KBM-7 (cell line): ENCODE results near the gene BORCS8.
"Not testable (repeated sequence)": the region's sequence is repeated elsewhere in the genome, so short reads cannot be mapped to it uniquely, and the experiment has no call there.

Source experiments
- DNase-seq: peaks from one replicate; pipeline ENCODE4 v3.0.0-alpha.2; 2015
- in situ Hi-C: fragments of 300-500 bp; cut with MboI; formaldehyde crosslinking; loops from 2 replicates; pipeline ENCODE4 v1.14.3; 2020; ENCODE audit warnings: low sequenced_read_pairs, low pct_unique_long_range_greater_than_20kb, mixed read lengths

The BORCS8 gene

DNA sequence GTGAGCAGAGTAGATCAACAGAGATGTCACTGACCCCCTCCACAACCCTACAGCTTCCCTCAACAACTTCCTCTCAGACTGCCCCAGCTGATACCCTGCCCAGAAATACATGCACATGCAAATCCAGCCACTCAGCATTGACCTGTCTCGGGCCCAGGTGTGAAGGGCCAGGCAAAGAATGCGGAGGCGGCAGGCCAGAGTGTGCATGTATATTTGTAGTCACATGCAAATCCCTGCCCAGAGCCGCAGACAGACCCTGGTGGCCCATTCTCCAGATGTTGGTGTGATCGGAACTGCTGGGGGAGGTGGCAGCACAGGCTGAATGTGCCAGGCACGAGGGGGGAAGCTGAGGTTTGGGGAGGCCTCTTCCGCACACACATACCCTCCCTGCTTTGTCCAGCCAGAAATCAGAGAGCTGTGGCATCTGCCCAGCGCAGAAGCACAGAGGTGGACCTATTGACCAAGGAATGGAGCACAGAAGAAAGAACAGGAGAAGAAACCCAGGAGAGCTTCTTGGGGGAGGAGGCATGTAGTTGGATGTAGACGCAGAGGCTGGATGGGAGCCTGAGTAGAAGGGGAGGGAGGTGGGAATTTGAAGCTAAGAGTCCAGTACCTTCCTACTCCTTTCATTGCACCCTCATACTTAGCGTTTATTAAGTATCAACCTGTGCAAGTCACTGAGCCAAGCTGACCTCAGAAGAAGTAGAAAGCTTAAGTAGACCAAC, 36.3 kb downstream of the BORCS8 start:
- in situ Hi-C loops: no loop called here
- no peak for DNase-seq

DNA sequence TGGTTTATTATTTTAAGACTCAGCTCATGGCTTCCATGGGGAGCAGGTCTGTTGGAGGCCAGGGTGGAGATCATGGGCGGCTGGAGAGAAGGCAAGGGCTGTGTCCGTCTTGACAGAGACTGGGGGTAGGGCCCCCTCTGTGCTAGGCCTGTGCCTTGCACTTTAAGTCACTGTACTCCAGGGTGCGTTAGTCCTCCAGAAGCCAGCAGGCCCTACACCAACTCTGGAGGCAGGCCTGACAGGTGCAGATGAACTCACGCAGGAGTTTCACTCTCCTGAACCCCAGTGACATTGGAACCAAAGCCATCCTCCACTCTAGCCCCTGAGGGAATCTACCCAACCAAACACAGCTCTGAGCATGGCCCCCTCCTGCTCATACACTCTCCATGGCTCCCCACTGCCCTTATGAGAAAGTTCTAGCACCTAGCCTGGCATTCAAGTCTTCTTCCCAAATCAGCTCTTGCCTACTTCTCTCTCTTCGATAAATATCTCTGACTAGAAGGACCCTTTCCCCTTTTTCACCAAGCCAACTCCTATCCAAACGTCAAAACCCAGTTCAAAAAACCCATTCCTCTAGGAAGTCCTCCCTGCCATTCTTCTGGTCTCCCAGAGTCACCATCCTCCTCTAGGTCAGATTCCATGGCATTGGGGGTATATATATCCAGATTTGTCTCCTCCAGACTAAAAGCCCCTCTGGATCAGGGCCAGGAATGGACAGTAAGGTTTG, 37.0 kb downstream of the BORCS8 start:
- in situ Hi-C loops: no loop called here
- no peak for DNase-seq

DNA sequence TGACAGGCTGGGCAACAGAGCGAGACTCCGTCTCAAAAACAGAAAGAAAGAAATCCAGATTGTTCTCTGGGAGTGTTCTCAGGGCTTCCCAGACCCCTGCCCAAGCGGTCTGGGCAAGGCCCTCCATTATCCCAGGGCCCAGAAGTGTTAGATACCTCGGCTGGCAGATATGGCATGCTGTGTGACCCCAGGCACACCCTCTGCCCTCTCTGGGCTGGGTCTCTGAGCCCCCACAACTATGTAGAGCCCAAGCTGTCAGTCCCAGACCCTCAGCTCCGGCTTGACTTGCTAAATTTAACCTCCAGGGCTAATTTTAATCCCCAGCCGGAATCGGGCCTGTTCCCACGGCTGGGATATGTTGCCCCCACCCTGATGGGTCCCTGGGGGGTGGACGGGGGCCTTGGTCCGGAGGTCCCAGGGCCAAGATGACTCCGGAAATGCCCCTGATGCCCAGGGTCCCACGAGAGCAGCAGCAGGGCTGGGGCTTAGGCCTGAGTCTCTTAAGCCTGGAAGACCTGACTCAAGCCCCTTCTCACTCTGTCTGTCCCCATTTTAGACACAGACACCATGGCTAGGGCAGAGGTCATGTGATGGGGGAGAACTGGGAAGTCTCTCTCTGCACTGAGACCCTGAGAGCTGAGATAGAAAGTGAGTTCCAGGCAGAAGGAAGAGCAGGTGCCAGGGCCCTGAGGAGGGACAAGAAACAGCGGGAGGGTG, 39.1 kb downstream of the BORCS8 start:
- DNase-seq: no peak
- in situ Hi-C loops: no loop called here

DNA sequence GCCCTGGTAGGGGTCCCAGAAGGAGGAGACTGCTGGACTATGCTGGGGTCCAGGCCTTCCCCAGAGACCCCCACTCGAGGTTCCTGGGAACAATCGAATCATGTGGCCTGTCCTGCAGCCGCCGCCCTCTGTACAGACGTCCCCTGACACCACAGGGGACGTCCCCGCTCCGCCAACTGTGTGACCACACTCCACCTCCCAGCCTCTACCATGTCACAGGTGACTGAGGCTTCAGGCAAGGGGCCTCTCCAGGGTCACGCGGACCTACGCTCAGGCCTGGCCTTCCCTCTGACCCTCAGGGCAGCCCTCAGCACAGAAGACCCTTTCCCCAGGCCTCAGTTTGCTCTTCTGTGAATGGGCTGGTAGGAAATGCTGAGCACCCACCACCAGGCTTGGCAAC, 40.5 kb downstream of the BORCS8 start:
- DNase-seq: no peak
- in situ Hi-C loops: no loop called here

DNA sequence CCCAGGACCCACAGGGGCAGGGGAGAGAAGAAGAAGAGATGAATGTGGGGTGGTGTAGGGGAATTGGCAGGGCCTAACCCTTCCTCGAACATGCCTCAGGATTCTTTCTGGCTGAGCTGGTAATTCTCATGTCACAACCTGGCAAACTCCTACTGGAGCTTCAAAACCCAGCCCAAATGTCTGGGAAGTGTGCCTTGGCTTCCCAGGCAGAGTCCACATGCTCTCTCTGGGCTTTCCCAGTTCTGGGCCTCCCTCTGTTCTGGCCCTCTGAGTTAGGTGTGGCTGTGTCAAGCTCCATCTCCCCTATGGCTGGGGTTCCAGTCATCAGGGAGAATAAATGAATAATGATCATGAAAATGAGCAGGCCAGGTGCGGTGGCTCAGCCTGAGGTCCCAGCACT, 42.5 kb downstream of the BORCS8 start:
- in situ Hi-C loops: no loop called here
- no peak for DNase-seq

DNA sequence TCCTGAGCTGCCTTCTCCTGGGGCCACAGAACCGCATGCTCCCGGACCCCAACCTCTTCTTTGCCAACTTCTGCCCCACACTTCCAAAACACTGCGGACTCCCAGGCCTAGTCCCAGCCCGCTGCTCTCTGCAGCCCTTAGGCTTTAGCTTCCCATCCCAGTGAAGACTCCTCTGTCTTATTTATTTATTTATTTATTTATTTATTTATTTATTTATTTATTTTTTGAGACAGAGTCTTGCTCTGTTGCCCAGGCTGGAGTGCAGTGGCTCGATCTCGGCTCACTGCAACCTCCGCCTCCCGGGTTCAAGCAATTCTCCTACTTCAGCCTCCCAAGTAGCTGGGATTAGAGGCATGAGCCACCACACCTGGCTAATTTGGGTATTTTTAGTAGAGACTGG, 43.4 kb downstream of the BORCS8 start:
- DNase-seq, in situ Hi-C loops: not testable (repeated sequence)

DNA sequence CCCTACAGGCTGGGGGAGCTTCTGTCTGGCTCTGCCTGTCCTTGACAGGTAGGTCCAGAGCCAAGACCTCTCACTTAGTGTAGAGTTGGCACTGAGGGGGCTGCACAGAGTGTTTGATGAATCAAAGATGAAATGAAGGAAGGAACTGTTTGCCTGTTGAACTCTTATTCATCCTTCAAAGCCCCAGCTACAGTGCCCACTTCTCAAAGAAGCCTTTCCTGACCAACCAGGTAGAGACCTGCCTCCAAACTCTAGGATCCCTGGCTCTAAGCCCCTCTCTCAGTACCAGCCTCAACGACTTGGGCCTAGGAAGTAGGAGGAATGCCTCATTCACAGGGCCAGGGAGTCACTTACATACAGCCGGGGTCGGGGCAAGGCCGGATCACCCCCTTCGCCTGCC, 44.6 kb downstream of the BORCS8 start:
- no peak for DNase-seq
- in situ Hi-C loops: no loop called here

DNA sequence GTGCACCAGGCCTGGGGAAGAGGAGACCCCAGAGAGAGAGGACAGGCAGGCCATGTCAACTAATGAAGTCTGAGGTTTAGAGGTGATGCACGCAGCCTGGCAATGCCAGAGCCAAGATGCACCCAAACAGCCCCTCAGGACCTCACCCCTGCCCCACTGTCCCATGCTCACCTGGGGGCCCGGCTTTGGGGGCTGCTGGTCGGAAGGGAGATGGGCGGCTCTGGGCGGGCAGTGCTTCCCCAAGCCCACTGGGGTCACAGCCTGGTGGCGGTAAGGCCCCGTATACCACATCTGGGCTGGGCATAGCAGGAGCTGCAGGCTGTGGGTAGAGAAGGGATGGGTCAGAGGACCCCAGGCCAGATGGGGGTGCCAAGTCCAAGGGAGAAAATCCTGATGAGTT, 45.1 kb downstream of the BORCS8 start:
- DNase-seq: no peak
- in situ Hi-C loops: no loop called here

DNA sequence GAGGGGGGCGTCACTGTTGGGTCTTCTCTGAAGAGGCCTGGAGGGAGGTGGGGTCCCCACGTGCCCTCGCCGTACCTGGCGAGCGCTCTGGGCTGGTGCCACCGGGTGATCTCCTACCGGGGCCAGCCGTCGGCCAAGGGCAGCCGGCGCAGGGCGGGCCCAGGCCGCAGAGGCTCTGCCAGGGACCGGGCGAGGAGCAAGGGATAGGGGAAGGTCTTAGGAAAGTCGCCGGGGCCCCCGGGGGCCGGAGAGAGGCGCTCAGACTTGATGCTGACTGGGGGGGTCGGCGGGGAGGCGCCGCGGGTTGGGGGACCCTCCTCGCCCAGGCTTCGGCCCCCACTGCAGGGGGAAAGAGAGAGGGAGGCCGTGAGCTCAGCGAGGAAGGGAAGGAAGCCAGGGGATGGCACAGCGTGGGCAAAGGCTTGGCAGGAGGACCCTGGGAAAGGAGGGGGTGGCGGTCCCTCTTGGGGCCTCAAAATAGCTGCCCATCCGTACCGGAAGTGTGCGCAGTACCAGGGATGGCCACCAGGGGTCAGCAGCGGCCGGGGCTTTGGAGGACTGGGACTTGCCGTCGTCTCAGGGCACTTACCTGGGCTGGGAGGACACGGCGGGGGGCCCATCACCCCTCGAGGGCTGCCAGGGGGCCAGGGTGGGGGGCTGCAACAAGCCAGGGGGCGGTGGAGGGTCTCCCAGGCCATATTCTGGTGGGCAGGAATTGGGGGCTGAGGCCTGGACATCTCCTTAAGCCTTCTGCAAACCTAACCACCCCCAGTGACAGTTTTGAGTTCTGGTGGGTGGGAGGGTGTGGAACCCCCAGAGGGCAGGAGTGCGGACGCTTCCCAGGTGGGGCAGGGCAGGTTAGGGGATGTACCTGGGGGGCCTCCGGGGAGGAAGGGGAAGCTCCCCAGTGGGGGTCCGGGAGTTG, 46.0 kb downstream of the BORCS8 start:
- in situ Hi-C loops: no loop called here
- DNase-seq: peak; percentile 82

DNA sequence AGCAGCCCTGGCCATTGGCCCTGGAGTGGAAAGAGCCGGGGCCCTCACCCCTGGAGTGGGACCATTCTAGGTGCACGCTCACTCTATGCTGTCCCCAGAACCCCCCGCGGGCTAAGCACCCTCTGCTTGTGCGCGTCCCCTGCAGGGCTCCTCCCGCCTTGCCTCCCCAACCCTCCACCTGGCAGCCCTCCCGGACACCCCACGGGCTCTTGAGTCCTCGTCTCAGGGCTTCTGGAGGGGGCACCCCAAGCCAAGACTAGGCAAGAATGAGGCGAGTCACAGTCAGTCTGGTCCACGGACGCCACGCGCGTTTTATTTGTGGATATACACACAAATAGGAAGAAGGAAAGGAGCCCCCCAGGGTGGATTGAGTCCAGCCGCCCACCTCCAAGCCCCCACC, 46.7 kb downstream of the BORCS8 start:
- DNase-seq: no peak
- in situ Hi-C loops: no loop called here

DNA sequence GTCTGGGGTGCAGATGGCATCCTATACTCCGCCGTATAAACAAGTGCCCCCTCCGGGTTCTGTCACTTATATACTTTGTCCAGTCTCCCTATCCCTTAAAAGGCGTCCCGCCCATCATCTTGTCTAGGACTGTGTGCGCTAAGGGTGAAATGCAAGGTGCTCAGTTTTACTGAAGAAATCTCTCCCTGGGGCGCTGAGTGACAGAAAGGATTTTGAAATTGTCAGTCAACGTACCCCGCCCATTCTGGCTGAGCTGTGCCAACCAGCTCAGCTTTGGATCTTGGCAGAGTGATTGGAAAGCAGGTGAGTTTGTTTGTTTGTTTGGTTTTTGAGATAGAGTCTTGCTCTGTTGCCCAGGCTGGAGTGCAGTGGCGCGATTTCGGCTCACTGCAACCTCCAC, 49.6 kb downstream of the BORCS8 start:
- no peak for DNase-seq
- in situ Hi-C loops: no loop called here

DNA sequence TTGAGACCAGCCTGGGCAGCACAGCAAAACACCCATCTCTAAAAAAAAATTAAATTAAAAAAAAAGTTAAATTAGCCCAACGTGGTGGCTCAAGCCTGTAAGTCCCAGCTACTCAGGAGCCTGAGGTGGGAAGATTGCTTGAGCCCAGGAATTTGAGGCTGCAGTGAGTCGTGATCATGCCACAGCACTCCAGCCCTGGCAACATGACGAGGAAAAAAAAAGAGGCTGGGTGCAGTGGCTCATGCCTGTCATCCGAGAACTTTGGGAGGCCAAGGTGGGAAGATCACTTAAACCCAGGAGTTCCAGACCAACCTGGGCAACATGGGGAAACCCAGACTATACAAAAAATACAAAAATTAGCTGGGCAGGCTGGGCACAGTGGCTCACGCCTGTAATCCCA, 51.5 kb downstream of the BORCS8 start:
- in situ Hi-C loops: no loop called here
- no peak for DNase-seq

DNA sequence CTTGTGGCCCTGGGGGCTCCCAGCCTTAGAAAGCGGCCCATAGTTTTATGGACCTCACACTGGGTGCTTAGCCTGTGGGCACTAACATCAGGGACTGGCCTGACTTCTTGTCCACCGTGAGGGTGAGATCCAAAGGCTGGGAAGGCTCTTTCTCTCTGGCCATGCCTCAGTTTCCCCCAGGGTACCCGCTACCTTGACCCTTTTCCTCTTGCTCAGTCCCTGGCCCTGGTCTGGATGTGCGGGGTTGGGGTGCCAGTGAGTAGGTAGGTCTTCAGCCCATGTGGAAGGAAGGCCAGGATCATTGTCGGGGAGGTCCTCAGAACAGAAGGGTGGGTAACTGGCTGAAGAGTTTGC, 52.1 kb downstream of the BORCS8 start:
- in situ Hi-C loops: no loop called here
- no peak for DNase-seq

DNA sequence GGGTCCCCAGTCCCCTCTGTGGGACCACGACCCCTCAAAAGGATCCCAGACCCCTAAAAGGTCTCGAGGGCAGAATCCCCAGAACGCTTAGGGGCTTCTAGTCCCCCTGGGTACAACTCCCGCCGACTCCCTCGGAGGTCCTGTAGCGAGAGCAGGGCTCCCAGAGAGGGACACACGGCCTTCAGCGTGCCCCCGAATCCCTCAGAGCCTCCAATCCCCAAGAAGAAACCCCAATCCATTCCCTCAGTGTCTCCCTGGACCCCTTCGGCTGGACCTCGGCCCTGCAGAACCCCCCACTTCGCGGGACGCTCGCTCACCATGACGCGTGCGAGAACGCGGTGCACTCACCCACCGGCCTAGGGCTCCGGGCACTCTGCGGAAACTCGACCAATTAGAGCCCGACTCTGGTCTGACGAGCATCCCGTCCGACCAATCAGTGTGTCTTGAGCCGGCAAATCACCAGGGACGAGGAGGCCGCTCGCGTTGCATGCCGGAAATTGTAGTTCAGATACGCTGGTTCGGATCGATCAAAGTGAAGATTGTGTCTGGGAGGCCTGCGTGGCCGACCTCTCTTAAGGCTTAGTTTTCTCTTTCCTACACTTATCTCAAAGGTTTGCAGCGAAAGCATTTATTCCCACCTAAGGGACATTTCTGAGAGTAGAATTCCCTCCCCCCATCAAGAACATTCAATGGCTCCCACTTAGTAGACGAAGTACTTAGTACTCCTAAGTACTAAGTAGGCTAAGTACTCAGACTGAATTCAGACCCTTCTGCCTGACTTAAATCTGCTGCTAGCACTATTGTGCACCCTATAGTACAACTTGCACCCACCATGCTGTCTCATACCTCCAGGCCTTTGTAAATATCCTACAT, 53.6 kb downstream of the BORCS8 start, which contains the start of gene TMEM161A:
TSS of gene TMEM161A (minus strand) at position 370 of the 873 bp plus-strand sequence. CDS start at position 320, 50 bp downstream.
- in situ Hi-C loops: no loop called here
- peak; percentile 97 for DNase-seq

DNA sequence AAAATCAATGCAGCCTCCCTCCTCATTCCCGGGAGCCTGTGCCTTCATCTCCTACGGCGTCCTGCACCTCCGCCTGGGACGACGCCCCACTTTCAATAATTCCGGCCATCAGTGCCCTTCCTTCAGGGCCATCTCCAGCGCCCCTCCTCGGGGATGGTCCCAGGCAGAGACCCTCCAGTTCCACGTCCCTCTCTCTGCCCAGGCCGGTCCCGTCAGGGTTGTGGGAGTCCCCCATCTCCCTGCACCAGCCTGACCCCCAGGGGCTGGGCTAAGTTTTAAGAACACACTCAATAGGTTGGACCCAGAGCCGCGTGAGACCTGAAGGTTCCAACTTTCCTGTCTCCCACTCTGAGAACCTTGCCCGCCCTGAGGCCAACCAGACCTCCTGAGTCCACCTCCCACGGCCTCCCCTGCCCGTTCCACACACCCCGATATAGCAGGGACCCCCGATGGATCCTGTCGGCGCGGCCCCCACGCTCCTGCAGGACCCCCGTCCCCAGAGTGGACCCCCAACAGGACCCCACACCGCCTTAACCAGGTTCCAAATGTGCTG, 54.3 kb downstream of the BORCS8 start:
- in situ Hi-C loops: no loop called here
- DNase-seq: no peak

DNA sequence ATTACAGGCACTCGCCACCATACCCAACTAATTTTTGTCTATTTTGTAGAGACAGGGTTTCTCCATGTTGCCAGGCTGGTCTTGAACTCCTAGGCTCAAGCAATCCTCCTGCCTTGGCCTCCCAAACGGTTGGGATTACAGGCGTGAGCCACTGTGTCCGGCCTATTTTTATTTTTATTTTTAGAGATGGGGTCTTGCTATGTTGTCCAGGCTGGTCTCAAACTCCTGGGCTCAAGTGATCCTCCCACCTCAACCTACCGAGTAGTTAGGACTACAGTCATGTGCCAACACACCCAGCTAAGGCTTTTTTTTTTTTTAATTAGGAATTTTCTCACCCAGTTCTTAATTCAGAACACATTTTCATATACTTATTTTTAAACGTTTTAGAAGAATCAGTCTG, 56.2 kb downstream of the BORCS8 start:
- in situ Hi-C loops, DNase-seq: not testable (repeated sequence)

DNA sequence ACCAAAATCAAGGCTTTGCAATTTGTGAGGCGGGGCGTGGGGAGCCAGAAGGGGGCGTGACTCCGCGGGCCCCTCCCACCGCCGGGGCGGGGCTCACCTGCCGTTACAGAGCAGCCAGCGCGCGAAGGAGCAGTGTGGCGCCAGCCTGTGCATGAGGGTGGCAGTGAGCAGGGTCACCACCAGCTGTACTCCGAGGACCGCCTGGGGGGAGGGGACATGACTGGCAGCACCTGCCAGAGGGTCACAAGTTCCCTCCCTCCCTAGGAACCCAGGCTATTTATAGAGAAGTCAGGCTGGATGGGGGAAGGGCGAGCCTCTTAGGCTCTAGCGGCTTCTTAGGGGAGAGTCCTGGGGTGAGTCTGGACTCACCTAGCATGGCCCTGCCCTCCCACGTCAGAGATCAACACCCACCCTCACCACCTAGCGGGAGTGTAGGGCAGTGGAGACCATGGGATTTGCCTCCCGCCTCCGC, 57.2 kb downstream of the BORCS8 start:
- in situ Hi-C loops: no loop called here
- peak; percentile 49 for DNase-seq

DNA sequence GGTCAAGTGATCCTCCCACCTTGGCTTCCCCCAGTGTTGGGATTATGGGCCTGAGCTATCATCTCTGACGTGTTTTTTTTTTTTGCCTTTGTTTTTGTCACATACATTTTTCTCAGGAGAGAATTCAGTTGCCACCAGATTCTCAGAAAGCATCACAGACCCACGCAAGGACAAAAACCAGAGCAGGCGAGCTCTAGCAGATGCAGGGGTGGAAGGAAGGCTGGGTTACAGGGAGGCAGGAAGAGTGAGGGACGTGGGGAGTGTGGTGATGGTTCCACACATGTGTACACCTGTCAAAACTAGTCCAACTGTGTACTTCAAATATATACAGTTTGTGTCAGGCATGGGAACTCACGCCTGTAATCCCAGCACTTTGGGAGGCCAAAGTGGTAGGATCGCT, 58.0 kb downstream of the BORCS8 start:
- DNase-seq: no peak
- in situ Hi-C loops: no loop called here
